H1 (cell line): ENCODE measurements around the gene PNRC2. TPM values are rescaled to one million over a fixed set of nuclear protein-coding genes. Genes with fewer than 3 reads are reported as not detected.

Experiments
- CEBPB ChIP-seq: IDR thresholded peaks from 2 replicates; pipeline ENCODE4 v1.6.1; 2012; ENCODE audit warnings: low read depth, low read length
- CHD1 ChIP-seq: IDR thresholded peaks from 2 replicates; pipeline ENCODE4 v1.6.1; 2012; ENCODE audit warnings: low read depth, low read length, improper control_type of control experiment
- NRF1 ChIP-seq: IDR thresholded peaks from 2 replicates; pipeline ENCODE4 v1.6.1; 2011; ENCODE audit warnings: mild to moderate bottlenecking, low read depth, low read length, improper control_type of control experiment
- TAF1 ChIP-seq: IDR thresholded peaks from 2 replicates; pipeline ENCODE4 v1.6.1; 2011; ENCODE audit warnings: mild to moderate bottlenecking, low read depth, low read length
- polyA plus RNA-seq, 7 experiments: library from polyadenylated mRNA; depleted of rRNA in 3 of 7; stranded (reverse) in 5 of 7; unstranded in 2 of 7; fragments of >200 nt in 5 of 7; fragments of 200-250 nt in 2 of 7; gene quantifications; 1 replicate in 5 of 7; 2 replicates in 1 of 7; 4 replicates in 1 of 7; pipeline versions ENCODE4 v1.2.1 to v1.2.3, GENCODE V29; 2011 to 2013; ENCODE audit warnings: missing spikeins in 2 of 7, mixed read lengths in 2 of 7
- total RNA-seq: library from RNA; stranded (reverse); fragmentation: NEBNext Ultra II Directional; extraction: Animal tissue kit (Norgen Biotek cat#: 25700); gene quantifications from 2 replicates; pipeline ENCODE4 v1.2.1, GENCODE V29; 2021
- TF ChIP-seq, protein P1 (sequence below), 3 experiments: IDR thresholded peaks; 1 replicate in 2 of 3; 2 replicates in 1 of 3; pipeline versions ENCODE4 v1.5.1 to v1.6.1; 2011; ENCODE audit warnings: low read length in 3 of 3, mild to moderate bottlenecking in 3 of 3, inconsistent platforms in 2 of 3, low read depth in 1 of 3, moderate library complexity in 1 of 3; ENCODE audit not compliant: insufficient read depth in 1 of 3; ENCODE audit errors: control extremely low read depth in 1 of 3

The PNRC2 gene
- total and polyA plus RNA-seq, 2 of the 8 experiments (the other 6 are each of a cell fraction or from before 2014, with no cell fraction given), result 57.5 to 147 TPM

DNA sequence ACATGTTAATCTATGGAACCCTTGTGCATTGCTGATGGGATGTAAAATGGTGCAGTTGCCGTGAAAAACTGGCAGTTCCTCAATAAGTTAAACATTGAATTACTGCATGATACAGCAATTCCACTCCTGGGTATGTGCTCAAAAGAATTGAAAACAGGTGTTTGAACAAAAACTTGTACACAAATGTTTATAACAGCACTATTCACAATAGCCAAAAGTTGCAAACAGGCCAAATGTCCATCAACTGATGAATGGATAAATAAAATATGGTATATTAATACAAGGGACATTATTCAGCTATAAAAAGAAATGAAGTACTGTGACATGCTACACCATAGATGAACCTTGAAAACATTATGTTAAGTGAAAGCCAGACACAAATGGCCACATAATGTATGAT, 38.2 kb downstream of the PNRC2 start (continued):
- TF ChIP-seq CHD1, result no peak
- TF ChIP-seq, protein P1, sequence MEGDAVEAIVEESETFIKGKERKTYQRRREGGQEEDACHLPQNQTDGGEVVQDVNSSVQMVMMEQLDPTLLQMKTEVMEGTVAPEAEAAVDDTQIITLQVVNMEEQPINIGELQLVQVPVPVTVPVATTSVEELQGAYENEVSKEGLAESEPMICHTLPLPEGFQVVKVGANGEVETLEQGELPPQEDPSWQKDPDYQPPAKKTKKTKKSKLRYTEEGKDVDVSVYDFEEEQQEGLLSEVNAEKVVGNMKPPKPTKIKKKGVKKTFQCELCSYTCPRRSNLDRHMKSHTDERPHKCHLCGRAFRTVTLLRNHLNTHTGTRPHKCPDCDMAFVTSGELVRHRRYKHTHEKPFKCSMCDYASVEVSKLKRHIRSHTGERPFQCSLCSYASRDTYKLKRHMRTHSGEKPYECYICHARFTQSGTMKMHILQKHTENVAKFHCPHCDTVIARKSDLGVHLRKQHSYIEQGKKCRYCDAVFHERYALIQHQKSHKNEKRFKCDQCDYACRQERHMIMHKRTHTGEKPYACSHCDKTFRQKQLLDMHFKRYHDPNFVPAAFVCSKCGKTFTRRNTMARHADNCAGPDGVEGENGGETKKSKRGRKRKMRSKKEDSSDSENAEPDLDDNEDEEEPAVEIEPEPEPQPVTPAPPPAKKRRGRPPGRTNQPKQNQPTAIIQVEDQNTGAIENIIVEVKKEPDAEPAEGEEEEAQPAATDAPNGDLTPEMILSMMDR (IDR thresholded peaks at IDR 0.05; ENCODE audit: control extremely low read depth in 1 of 3, insufficient read depth in 1 of 3, low read depth in 1 of 3, low read length in 3 of 3), result no peak
- TF ChIP-seq CEBPB, result no peak
- no peak for TF ChIP-seq TAF1
- TF ChIP-seq NRF1, result no peak
- TF ChIP-seq, all 59 proteins: peak for 0
